DND-41 (cell line): ENCODE data around the gene ATP6V0C.

Experiments used
- EZH2 ChIP-seq: IDR thresholded peaks from 3 replicates; pipeline ENCODE4 v1.6.1; 2012; ENCODE audit warnings: borderline replicate concordance, low read depth, mild to moderate bottlenecking, moderate library complexity, low read length, inconsistent platforms; ENCODE audit not compliant: severe bottlenecking
- TF ChIP-seq, protein P1 (sequence below): IDR thresholded peaks from 2 replicates; pipeline ENCODE4 v1.5.1; 2012; ENCODE audit warnings: borderline replicate concordance, low read length, moderate library complexity, mild to moderate bottlenecking; ENCODE audit not compliant: poor library complexity, severe bottlenecking; ENCODE audit errors: extremely low read depth

DNA sequence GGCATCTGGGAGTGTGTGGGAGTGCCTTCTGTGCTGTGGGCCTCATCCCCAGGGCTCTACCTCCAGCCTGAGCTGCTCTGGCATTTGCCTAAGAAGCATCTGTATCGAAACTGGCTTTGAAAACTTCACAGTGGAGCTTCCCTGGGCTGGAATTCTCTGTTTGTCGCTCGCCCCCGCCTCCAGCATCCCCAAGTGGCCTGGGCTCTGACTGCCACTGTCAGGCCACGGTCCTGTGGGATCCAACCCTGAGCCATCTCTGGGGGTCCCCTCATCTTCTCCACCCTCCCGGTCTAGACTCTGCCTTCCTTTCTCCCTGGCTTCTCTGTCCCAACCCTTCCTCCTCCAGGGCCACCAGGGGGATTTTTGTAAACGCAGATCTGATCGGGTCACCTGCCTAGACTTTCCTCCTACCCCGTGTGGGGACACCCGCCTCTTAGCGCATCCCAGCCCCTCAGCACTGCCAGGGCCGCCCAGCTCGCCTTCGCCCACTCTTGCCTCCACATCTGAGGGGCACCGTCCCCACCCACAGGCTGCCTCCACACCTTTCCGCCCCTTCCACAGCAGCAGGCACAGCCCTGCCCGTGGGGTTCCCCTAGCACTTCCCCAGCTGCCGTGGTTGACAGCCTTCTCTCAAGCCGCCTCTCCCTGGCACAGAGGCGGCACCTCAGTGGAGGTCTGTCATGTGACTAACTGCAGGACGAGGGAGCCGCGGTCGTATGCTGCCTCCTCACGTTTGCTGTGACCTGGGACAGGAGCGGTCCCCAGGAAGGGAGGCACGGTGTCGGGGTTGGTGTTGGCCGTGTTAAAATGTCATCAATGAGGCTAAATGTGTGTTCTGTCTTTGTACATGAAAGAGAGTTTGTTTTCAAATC lies 26.9 kb upstream of the ATP6V0C start:
- TF ChIP-seq, protein P1, sequence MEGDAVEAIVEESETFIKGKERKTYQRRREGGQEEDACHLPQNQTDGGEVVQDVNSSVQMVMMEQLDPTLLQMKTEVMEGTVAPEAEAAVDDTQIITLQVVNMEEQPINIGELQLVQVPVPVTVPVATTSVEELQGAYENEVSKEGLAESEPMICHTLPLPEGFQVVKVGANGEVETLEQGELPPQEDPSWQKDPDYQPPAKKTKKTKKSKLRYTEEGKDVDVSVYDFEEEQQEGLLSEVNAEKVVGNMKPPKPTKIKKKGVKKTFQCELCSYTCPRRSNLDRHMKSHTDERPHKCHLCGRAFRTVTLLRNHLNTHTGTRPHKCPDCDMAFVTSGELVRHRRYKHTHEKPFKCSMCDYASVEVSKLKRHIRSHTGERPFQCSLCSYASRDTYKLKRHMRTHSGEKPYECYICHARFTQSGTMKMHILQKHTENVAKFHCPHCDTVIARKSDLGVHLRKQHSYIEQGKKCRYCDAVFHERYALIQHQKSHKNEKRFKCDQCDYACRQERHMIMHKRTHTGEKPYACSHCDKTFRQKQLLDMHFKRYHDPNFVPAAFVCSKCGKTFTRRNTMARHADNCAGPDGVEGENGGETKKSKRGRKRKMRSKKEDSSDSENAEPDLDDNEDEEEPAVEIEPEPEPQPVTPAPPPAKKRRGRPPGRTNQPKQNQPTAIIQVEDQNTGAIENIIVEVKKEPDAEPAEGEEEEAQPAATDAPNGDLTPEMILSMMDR = no peak
- no peak for TF ChIP-seq EZH2
